B cell (primary cell): ENCODE data around the gene PAK3.

Experiments used
- EZH2 ChIP-seq: IDR thresholded peaks from 2 replicates; pipeline ENCODE4 v1.6.1; 2012; ENCODE audit warnings: borderline replicate concordance, low read depth, mild to moderate bottlenecking, moderate library complexity, low read length; ENCODE audit not compliant: insufficient read depth, poor library complexity, severe bottlenecking
- TF ChIP-seq, protein P1 (sequence below): fragments of 200-600 bp; IDR thresholded peaks from one replicate; pipeline ENCODE4 v1.8.0; 2022; ENCODE audit warnings: antibody characterized with exemption, mild to moderate bottlenecking

DNA sequence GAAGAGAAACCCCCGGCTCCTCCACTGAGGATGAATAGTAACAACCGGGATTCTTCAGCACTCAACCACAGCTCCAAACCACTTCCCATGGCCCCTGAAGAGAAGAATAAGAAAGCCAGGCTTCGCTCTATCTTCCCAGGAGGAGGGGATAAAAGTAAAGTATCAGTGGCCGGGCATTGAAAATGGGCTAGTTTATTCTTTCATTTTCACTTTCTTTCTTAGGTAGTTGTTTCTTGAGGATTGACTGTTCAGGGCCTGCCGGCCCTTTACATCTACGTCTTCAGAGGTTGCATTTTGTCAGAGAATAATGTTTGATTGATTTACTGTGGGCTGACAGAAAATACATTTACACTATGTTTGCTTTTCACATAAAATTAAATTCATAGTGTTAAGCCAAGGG is 27.1 kb downstream of the PAK3 start:
- TF ChIP-seq, protein P1, sequence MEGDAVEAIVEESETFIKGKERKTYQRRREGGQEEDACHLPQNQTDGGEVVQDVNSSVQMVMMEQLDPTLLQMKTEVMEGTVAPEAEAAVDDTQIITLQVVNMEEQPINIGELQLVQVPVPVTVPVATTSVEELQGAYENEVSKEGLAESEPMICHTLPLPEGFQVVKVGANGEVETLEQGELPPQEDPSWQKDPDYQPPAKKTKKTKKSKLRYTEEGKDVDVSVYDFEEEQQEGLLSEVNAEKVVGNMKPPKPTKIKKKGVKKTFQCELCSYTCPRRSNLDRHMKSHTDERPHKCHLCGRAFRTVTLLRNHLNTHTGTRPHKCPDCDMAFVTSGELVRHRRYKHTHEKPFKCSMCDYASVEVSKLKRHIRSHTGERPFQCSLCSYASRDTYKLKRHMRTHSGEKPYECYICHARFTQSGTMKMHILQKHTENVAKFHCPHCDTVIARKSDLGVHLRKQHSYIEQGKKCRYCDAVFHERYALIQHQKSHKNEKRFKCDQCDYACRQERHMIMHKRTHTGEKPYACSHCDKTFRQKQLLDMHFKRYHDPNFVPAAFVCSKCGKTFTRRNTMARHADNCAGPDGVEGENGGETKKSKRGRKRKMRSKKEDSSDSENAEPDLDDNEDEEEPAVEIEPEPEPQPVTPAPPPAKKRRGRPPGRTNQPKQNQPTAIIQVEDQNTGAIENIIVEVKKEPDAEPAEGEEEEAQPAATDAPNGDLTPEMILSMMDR = no peak
- no peak for TF ChIP-seq EZH2
